Measurements from ENCODE around the gene SDK1. TPM values are rescaled to one million over a fixed set of nuclear protein-coding genes. Genes with fewer than 3 reads are reported as not detected.

The SDK1 gene
- total RNA-seq, 2 donors from 2014 or later = 19.8 to 32.4 TPM

DNA sequence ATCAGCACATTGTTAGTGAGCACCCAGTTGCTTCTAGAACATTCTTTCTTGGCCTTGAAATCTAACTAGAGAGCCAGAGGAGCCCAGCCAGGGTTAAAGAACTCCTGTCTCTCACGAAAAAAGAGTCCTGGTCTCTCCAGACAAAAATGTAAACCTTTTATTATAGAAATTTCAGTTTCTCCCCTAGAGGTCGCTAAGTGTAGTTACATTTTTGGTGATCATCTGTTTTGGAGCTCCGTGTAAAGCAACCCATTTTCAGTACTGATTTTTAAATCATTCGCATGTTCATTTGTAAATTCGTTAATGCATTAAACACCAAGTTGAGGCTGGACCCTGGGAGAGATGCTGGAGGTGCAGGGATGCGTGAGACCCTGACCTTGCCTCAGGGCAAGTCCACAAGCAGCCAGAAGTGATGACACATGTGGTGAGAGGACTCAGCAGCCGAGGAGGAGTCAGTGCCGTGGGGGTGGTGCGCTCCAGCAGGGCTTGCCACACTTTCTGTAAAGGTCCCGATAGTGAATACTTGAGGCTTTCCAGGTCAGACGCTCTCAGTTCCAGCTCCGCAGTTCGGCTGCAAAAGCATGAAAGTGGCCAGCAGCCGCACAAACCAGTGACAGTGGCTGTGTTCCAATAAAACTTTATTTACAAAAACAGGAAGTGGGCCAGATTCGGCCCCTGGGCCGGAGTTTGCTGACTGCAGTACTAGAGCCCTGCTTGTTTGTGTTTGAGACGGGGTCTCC is 802.5 kb downstream of the SDK1 start:
- H3K27me3 ChIP-seq = no peaks in the 10 kb centered on the region
- H3K27ac ChIP-seq = no peak overlapping the region
- intact Hi-C loops (cut with DNase I) = no loop called here
- DNase-seq (no peak), ATAC-seq (no peak)
- no peaks in the 10 kb centered on the region for H3K36me3 ChIP-seq (replicated peaks in 1 of 2; ENCODE audit: insufficient read depth in 1 of 2, low read depth in 2 of 2)
- 89 to 91% methylated on average over 17 of the region's 17 CpGs for WGBS, 2 donors
- H3K9me3 ChIP-seq = no peaks in the 10 kb centered on the region
- TF ChIP-seq CTCF (IDR thresholded peaks at IDR 0.05) (no peak), POLR2A (IDR thresholded peaks at IDR 0.05) (no peak)
- no peak overlapping the region for H3K4me3 ChIP-seq
- H3K4me1 ChIP-seq = no peaks in the 10 kb centered on the region

DNA sequence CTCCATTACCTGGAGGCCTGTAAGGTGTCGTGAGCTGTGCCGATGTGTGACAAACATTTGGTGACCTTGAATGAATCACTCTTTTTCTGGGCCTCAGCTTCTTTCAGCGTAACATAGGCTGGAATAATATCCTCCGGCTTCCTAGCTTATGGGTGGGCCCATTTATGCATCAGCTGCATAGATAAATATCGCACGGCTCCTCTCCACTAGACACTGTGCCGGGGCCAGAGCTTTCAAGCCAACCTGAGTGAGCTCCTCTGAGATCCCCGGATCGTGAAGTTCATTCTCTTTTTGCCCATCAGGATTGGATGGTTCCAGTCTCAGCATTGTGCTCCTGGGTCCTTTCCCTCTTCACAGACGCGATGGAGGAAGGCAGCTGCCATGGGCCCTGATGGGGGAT is 806.8 kb downstream of the SDK1 start:
- intact Hi-C loops (cut with DNase I) = no loop called here
- TF ChIP-seq CTCF (IDR thresholded peaks at IDR 0.05) = no peak
- DNase-seq (no peak), ATAC-seq (no peak)
- no peak overlapping the region for H3K27ac ChIP-seq
- H3K27me3 ChIP-seq = no peaks in the 10 kb centered on the region
- no peaks in the 10 kb centered on the region for H3K36me3 ChIP-seq (replicated peaks in 1 of 2; ENCODE audit: insufficient read depth in 1 of 2, low read depth in 2 of 2)
- H3K4me1 ChIP-seq = no peaks in the 10 kb centered on the region
- 95 to 96% methylated on average over 11 of the region's 11 CpGs for WGBS, 2 donors
- no peaks in the 10 kb centered on the region for H3K9me3 ChIP-seq
- no peak overlapping the region for H3K4me3 ChIP-seq

- no peak for TF ChIP-seq POLR2A (IDR thresholded peaks at IDR 0.05)
- no peak for TF ChIP-seq CTCF (IDR thresholded peaks at IDR 0.05)
- intact Hi-C loops (cut with DNase I) = no loop called here
- 89 to 90% methylated on average over 8 to 9 of the region's 9 CpGs for WGBS, 2 donors
These were observed 807.9 kb downstream of the SDK1 start for GRCh38 chr7:4108951-4109350.

DNA sequence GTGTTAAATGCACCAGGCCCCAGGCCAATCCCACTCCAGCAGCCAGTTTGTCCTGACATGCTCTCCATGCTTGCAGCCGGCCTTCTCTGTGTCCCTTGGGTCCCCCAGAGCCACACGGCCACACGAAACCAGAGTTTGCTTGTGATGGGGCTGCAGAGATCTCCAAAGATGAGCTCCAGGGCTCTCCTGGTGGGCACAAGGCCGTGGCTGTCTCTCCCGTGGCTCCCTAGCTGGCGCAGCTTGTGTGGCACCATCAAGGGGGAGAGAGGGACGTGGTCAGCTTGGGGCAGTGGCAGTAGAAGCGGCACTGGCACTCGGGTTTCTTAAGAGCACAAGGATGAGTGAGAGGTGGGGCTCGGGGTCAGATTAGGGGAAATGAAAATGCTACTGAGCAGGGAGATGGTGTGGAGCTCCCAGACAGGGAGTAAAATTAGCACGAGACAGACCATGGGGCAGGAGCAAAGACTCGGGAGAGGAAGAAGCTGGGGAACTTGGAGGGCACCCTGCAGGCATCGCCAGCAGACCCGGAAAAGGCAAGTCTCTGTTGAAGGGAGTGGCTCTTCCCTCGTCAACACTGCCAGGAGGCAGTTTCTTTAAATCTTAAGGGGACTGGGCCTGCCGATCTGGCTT is 808.5 kb downstream of the SDK1 start:
- intact Hi-C loops (cut with DNase I) = no loop called here
- TF ChIP-seq CTCF (IDR thresholded peaks at IDR 0.05) (no peak), POLR2A (IDR thresholded peaks at IDR 0.05) (no peak)
- no peaks in the 10 kb centered on the region for H3K9me3 ChIP-seq
- H3K36me3 ChIP-seq (replicated peaks in 1 of 2; ENCODE audit: insufficient read depth in 1 of 2, low read depth in 2 of 2) = peaks cover 0 to 3% of the 10 kb centered on the region in 2 donors
- no peaks in the 10 kb centered on the region for H3K4me1 ChIP-seq
- no peak overlapping the region for H3K27ac ChIP-seq
- no peak overlapping the region for H3K4me3 ChIP-seq
- no peak for ATAC-seq
- DNase-seq = peak in 1 of 4 donors; percentile 6
- H3K27me3 ChIP-seq = no peaks in the 10 kb centered on the region
- 88 to 95% methylated on average over 16 of the region's 16 CpGs for WGBS, 2 donors

More at GRCh38 chr7:4108951-4109350, 807.9 kb downstream of the SDK1 start:
- DNase-seq = no peak
- H3K4me1 ChIP-seq = no peaks in the 10 kb centered on the region
- H3K9me3 ChIP-seq = no peaks in the 10 kb centered on the region
- no peaks in the 10 kb centered on the region for H3K27me3 ChIP-seq
- no peak overlapping the region for H3K4me3 ChIP-seq
- H3K27ac ChIP-seq = no peak overlapping the region
- no peak for ATAC-seq
- peaks cover 0 to under 1% of the 10 kb centered on the region in 2 donors for H3K36me3 ChIP-seq (replicated peaks in 1 of 2; ENCODE audit: insufficient read depth in 1 of 2, low read depth in 2 of 2)

Measured in body of pancreas (tissue), 4 donors.